ENCODE measurements around the gene PRDX2.

Gene PRDX2

DNA sequence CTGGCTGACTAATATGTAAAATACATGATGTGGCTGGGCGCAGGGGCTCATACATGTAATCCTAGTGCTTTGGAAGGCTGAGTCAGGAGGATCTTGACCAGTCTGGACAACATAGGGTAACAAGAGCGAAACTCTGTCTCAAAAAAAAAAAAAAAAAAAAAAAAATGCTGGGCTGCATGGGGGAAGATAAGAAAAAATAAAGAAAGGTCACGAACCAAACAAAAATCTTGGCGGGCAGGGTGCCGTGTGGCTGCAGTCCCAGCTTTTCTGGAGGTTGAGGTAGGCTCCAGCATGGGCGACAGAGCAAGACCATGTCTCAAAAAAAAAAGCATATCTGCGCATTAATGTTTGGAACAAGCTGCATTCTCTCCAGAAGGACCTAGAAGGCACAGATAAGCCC, 13.5 kb upstream of the PRDX2 start:
- TF ChIP-seq, protein P1, sequence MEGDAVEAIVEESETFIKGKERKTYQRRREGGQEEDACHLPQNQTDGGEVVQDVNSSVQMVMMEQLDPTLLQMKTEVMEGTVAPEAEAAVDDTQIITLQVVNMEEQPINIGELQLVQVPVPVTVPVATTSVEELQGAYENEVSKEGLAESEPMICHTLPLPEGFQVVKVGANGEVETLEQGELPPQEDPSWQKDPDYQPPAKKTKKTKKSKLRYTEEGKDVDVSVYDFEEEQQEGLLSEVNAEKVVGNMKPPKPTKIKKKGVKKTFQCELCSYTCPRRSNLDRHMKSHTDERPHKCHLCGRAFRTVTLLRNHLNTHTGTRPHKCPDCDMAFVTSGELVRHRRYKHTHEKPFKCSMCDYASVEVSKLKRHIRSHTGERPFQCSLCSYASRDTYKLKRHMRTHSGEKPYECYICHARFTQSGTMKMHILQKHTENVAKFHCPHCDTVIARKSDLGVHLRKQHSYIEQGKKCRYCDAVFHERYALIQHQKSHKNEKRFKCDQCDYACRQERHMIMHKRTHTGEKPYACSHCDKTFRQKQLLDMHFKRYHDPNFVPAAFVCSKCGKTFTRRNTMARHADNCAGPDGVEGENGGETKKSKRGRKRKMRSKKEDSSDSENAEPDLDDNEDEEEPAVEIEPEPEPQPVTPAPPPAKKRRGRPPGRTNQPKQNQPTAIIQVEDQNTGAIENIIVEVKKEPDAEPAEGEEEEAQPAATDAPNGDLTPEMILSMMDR (conservative IDR thresholded peaks at IDR 0.05; ENCODE audit: low read length), result no peak
- H3K4me3 ChIP-seq (ENCODE audit: low read length), result no peak overlapping the region

GRCh38 chr19:12806242-12807081, 4.9 kb upstream of the PRDX2 start, which contains the start of gene RNASEH2A:
Gene RNASEH2A, plus strand, starts transcription at chr19:12806584. Its CDS starts 90 bp downstream, at chr19:12806674.
- DNase-seq (ENCODE audit: low read depth), result peak; percentile 88
- peak within 1 kb of the TSS; percentile 79 for H3K4me3 ChIP-seq (ENCODE audit: low read length)
- TF ChIP-seq, protein P1 (conservative IDR thresholded peaks at IDR 0.05; ENCODE audit: low read length), result no peak

More for the DNA sequence above, 13.5 kb upstream of the PRDX2 start:
- DNase-seq (ENCODE audit: low read depth), result no peak

- no peak for DNase-seq (ENCODE audit: low read depth)
- no peak overlapping the region for H3K4me3 ChIP-seq (ENCODE audit: low read length)
- TF ChIP-seq, protein P1 (conservative IDR thresholded peaks at IDR 0.05; ENCODE audit: low read length), result no peak
Measured at GRCh38 chr19:12804051-12804450, 2.5 kb upstream of the PRDX2 start.

GRCh38 chr19:12802267-12803106, 887 bp upstream of the PRDX2 start:
- TF ChIP-seq, protein P1 (conservative IDR thresholded peaks at IDR 0.05; ENCODE audit: low read length), result no peak
- DNase-seq (ENCODE audit: low read depth), result no peak
- H3K4me3 ChIP-seq (ENCODE audit: low read length), result peak overlapping the region; percentile 86

GRCh38 chr19:12800923-12801465, 606 bp downstream of the PRDX2 start:
- TF ChIP-seq, protein P1 (conservative IDR thresholded peaks at IDR 0.05; ENCODE audit: low read length), result no peak
- no peak for DNase-seq (ENCODE audit: low read depth)

DNA sequence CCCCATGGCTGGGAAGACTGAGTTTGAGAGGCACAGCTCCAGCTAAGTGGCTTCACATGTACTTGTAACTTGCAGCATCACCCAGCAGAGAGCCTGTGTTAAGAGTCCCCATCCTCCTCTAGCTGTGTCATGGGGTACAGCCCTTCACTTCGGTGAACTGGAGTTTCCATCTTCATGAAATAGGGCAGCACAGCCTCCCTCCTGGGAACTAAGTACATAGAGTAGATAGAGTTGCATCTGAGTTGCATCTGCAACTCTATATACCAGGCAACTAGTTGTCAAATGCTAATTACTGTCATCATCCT, 1.2 kb downstream of the PRDX2 start:
- no peak for DNase-seq (ENCODE audit: low read depth)
- H3K4me3 ChIP-seq (ENCODE audit: low read length), result peak overlapping the region; percentile 86

More at GRCh38 chr19:12800923-12801465, 606 bp downstream of the PRDX2 start:
- peak overlapping the region; percentile 86 for H3K4me3 ChIP-seq (ENCODE audit: low read length)

More for the DNA sequence above, 1.2 kb downstream of the PRDX2 start:
- TF ChIP-seq, protein P1 (conservative IDR thresholded peaks at IDR 0.05; ENCODE audit: low read length), result no peak

Data from AG10803 (cell line).